ENCODE data around the gene TPM4.

TPM4 gene

DNA sequence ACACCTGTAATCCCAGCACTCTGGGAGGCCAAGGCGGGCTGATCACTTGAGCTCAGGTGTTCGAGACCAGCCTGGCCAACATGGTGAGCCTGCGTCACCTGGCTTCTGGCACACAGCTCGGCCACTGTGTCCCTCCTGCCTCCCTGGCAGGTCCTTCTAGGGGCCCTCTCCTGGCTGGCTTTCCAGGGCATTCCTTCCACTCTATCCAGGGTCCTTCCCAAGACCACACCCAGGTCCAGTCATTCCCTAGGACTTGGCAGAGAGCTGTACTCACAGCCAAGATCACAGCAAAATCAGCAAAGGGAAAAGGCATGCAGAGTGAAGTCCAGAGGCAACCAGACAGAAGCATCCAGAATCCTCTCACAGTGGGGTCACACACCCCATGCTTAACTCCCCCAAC lies 57.5 kb downstream of the TPM4 start:
- DNase-seq: no peak

DNA sequence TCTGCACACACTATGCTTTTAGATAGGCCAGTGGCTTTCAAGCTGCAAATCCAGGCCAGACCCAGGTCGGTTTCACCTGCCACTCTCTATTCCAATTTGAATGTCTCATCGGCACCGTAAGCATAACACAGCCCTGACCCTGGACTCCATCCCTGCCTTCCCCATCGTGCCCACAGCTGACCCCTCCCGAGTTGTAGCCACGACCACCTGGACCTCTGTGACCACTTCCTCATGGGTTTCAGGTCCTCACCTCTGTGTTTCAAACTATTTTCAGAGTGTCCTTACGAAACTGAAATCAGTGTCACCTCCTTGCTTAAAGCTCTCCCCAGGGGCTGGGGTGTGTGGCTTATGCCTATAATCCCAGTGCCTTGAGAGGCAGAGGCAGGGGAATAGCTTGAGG lies 58.2 kb downstream of the TPM4 start:
- DNase-seq: no peak

DNA sequence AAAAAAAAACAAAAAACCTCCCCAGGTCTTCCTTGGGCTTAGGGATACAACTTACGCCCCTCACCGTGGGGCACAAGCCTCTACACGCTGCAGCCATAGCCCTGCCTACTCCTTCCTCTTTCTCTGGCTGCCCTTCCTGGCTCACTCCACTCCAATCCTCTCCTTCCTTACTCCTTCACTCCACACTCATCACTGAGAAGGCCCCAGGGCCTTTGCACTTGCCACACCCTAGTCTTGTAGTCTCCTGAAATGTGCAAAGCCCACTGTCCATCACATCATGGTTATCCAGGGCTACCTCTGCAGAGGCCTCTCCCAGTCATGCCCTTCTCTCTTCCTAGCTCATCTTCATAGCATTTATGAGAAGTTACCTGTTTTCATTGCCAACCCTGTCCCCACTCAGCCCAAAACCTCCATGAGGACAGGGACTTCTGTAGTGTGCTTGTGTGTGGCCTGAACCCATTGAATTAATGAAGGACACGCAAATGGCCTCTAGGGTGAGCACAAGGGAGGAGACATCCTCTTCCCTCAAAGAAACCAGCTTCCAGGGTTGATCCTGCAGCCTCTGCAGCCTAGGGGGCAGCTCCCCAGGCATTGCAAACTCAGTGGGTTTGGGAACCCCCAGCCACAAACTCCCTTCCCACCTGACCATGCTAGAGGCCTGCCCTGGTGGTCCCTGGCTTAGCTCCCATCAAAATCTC lies 59.3 kb downstream of the TPM4 start:
- no peak for DNase-seq

DNA sequence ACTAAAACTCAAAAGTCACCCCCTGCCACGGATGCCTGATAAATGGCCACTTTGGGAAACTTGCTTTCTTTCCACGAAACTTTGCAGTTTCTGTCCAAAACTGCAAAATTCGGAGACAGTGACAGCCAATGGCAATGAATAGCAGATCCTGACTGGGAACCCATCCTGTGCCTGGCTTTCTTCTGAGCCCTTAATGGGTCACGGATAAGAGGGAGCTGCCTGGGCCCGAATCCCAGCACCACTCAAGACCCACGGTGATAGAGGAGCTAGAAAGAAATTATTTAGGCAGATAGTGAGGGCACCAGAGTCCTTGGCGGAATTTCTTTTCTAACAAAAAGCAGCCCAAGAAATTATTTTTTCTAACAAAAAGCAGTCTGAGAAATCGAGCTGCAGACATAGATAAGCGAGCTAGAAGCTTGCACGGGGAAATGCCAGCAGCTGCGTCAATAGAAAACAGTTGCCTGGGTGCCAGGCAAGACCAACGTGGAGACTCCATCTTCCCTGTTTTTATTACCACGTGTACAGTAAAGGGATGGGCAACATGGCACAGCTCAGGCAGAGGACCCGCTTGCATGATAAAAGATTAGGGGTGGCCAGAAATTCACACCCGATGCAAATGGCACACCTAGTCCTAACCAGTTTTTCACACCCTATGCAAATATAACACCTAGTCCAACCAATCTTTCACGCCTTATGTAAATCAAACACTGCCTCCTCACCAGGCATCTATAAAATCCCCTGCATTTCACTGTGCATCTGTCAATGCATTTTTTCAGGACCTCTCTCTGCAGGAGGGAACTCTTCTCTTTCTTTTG lies 60.1 kb downstream of the TPM4 start:
- DNase-seq: no peak

DNA sequence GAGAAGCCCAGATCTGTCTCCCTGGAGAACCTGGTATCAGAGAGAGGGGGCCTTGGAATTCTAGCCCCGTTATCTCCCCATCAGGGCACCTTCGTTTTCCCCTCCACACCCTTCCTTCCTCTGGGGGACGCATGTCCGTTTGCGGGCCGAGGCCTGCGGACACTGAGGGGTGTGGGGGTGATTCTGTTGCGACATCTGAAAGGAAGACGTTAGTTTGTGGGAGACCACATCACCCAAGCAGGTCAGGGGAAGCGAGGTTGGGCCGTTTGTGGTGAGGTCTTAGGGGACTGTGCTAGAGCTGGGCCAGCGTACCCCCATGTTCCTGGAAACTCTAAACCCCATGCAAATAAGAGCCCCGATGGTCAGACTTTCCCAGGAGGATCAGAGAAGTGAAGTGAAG lies 63.5 kb downstream of the TPM4 start:
- DNase-seq: no peak

DNA sequence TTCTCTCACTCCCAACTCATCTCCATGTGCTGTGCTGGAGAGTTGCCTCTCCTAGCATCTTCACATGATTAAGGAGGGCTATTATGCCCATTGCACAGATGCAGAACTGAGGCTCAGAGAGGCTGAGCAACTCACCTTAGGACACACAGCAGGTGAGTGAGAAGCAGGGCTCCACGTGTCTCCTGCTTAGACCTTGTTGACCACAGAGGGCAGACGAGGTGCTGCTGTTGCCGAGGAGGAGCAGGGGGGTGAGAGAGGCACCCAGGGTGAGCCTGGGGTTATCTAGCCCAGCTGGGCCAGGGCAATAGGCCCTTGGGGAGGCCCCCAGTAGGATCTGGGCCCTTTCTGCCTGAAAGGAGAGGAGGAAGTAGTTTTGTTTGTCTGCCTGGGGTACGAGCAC lies 64.7 kb downstream of the TPM4 start:
- no peak for DNase-seq

DNA sequence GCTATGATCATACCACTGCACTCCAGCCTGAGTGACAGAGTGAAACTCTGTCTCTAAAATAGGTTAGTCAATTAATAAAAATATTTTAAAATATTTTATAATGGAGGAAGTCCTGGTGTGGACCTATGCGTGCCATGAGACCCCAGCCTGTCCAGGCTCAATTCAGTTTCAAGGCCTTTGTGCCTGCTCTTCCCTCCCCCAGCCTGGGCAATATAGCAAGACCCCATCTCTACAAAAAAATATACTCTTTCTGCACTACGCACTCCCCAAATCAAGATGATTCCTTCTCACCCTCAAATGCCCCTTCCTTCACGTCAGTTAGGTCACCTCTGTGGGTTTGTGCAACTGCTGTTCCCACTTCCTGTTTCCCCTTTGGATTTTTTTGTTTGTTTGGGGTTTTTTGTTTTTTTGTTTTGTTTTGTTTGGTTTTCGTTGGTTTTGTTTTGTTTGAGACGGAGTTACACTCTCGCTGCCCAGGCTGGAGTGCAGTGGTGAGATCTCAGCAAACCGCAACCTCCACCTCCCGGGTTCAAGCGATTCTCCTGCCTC lies 65.8 kb downstream of the TPM4 start:
- no peak for DNase-seq

DNA sequence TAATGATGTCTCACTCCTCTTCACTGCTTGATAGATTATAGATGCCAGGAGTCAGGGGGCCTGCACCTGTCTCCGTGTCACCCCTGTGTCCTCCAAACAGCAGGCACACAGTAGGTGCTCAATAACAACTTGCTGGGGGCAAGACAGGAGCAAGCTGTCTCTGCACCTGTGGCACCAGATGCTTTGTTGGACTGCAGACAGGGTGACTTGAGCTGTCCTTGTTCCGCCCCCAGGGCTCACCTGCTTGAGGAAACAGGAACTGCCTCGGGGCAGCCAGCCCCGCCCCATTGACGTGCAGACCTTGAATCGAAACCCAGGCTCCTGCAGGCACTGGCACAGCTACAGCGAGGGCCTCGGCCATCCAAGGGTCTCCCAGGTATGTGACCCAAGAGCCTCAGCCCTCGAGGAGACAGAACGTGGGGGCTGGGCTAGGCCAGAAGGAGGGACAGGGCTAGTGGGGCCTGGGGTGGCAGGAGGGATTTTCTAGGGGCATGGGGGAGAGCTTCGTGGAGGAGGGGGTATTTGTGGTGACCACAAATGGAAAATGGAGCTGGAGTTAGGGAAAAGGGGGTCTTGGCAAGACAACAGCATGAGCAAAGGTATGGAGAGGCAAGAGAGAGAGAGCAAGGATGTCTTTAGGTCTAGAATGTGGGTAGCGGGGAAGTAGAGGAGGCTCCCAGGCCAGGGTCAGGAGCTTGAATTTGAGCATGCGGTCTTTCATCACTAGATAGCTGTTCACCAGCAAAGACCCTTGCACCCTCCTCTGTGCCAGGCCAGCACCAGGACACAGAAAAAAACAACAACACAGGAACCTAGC lies 67.3 kb downstream of the TPM4 start, which contains the start of gene HSH2D:
Gene HSH2D (plus strand): TSS at position 287 of the 817 bp plus-strand sequence. CDS start 5,066 bp downstream, outside the sequence.
- DNase-seq: peak; percentile 77

DNA sequence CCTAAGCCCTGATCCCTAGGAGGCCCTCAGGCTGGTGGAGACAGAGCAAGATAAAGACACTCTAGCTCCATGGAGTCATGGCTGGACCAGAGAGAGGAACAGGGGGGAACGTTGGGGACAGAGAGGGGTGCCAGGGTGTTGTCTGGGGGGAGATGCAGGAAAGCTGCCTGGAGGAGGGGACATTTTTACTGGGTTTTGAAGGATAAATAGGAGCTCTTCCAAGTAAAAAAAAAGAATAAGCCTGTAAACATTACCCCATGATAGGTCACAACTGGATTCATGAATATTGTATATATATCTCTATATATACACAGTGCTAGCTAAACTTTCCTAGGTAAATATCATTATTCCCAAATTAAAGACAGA lies 67.9 kb downstream of the TPM4 start:
- DNase-seq: no peak

DNA sequence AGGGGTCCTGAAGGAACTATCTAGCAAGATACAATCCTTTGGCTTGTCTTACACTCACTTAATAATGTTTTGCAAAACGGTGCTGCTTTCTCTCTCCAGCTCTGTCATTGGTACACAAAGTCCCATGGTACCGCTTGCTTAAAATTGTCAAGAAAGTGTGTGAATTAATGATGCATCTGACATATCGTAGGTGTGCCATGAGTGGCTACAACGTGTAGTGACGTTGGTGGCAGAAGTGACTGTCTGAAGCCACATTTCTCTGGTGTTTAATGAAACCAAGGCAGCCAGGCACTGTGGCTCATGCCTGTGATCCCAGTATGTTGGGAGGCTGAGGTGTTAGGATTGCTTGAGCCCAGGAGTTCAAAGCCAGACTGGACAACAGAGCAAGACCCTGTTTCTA lies 69.8 kb downstream of the TPM4 start:
- DNase-seq: no peak

DNA sequence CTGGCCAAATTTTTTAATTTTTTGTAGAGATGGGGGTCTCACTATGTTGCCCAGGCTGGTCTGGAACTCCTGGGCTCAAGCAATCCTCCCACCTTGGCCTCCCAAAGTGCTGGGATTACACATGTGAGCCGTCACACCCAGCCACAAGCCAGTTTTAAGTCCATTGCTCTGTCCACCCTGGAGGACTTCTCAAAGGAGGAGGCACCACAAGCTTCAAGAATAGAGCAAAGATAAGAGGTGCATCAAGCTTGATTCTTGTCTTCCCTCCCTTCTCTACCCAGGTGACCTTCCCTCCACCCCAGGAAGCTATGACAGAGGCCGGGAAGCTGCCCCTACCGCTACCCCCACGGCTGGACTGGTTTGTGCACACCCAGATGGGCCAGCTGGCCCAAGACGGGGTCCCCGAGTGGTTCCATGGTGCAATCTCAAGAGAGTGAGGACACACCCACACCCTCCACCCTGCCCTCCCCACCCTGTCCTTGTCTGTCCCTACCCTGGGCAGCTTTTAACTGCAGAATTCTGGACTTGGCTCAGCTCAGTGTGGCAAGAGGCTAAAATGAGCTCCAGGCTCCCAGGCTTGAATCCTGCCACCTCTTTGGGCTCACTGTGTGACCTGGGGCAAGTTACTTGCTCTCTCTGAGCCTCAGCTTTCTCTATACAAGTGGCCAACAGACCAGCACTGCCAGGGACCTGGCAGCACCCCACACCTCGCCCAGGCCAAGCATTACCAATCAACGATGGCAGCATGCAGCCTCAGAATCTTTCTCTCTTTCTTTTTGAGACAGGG lies 72.3 kb downstream of the TPM4 start:
- no peak for DNase-seq
